K562 (cell line): ENCODE measurements around the gene ERN1. TPM values are rescaled to one million over a fixed set of nuclear protein-coding genes. Genes with fewer than 3 reads are reported as not detected.

Experiments used
- EP300 ChIP-seq: IDR thresholded peaks from 2 replicates; pipeline ENCODE4 v1.6.1; 2012; ENCODE audit warnings: low read length, improper control_type of control experiment
- FOXK2 ChIP-seq, 2 experiments: fragments of 450-650 bp; IDR thresholded peaks in 1 of 2; conservative IDR thresholded peaks in 1 of 2; 2 replicates each; pipeline ENCODE4 v1.6.1; 2016; ENCODE audit warnings: low read depth in 2 of 2, mild to moderate bottlenecking in 1 of 2
- JUNB ChIP-seq: fragments of 450-650 bp; formaldehyde crosslinking; conservative IDR thresholded peaks from 2 replicates; pipeline ENCODE4 v1.4.0; 2020; ENCODE audit warnings: mild to moderate bottlenecking
- MAZ ChIP-seq, 2 experiments: fragments of 450-650 bp in 1 of 2; sonication (generic) in 1 of 2; formaldehyde crosslinking; IDR thresholded peaks in 1 of 2; conservative IDR thresholded peaks in 1 of 2; 2 replicates each; pipeline versions ENCODE4 v1.4.0 to v1.5.0; 2020; ENCODE audit warnings: mild to moderate bottlenecking in 1 of 2, missing genetic modification reagents in 1 of 2
- RAD51 ChIP-seq: fragments of 450-650 bp; IDR thresholded peaks from 2 replicates; pipeline ENCODE4 v1.7.1; 2016; ENCODE audit warnings: low read depth, mild to moderate bottlenecking, borderline replicate concordance
- SOX6 ChIP-seq: fragments of 450-650 bp; IDR thresholded peaks from 2 replicates; pipeline ENCODE4 v1.6.1; 2014; ENCODE audit warnings: mild to moderate bottlenecking
- TAL1 ChIP-seq: fragments of 450-650 bp; IDR thresholded peaks from 2 replicates; pipeline ENCODE4 v1.6.1; 2016; ENCODE audit warnings: mild to moderate bottlenecking
- TEAD2 ChIP-seq: fragments of 450-650 bp; IDR thresholded peaks from 2 replicates; pipeline ENCODE4 v1.6.1; 2016; ENCODE audit warnings: missing genetic modification characterization, control low read depth, missing compliant biosample characterization
- ZBTB1 ChIP-seq: sonication (generic); formaldehyde crosslinking; IDR thresholded peaks from 2 replicates; pipeline ENCODE4 v1.8.1; 2023; ENCODE audit warnings: missing genetic modification reagents, low read depth, mild to moderate bottlenecking, borderline replicate concordance
- ZBTB17 ChIP-seq: fragments of 450-650 bp; formaldehyde crosslinking; IDR thresholded peaks from 2 replicates; pipeline ENCODE4 v1.4.0; 2020; ENCODE audit warnings: mild to moderate bottlenecking
- ZNF584 ChIP-seq: fragments of 200-800 bp; sonication (Bioruptor generic); IDR thresholded peaks from 2 replicates; pipeline ENCODE4 v1.6.1; 2016; ENCODE audit warnings: low read depth, mild to moderate bottlenecking, missing genetic modification characterization, missing compliant biosample characterization
- ZSCAN32 ChIP-seq: fragments of 450-650 bp; formaldehyde crosslinking; IDR thresholded peaks from 2 replicates; pipeline ENCODE4 v1.4.0; 2020; ENCODE audit warnings: mild to moderate bottlenecking, moderate library complexity
- polyA plus RNA-seq, 8 experiments: library from polyadenylated mRNA; depleted of rRNA in 4 of 8; stranded (reverse) in 5 of 8; unstranded in 3 of 8; fragments of >200 nt; fragmentation: Nextera tagmentation in 2 of 8; fragmentation: Illumina TruSeq in 1 of 8; extraction: Ambion mirVana in 2 of 8; extraction: Trizol in 1 of 8; gene quantifications; 2 replicates each; pipeline versions ENCODE4 v1.2.1 to v1.2.3, GENCODE V29; 2011 to 2014; ENCODE audit warnings: inconsistent platforms in 1 of 8, missing spikeins in 1 of 8
- total RNA-seq, 7 experiments: library from RNA; depleted of rRNA in 6 of 7; stranded (reverse); fragments of >200 nt in 6 of 7; fragmentation: Illumina TruSeq in 2 of 7; extraction: Trizol in 2 of 7; gene quantifications; 2 replicates each; pipeline versions ENCODE4 v1.2.1 to v1.2.3, GENCODE V29; 2011 to 2021; ENCODE audit warnings: low replicate concordance in 1 of 7
- TF ChIP-seq, protein P1 (sequence below): fragments of 450-650 bp; IDR thresholded peaks from 2 replicates; pipeline ENCODE4 v1.6.1; 2018; ENCODE audit not compliant: partially characterized antibody
- TF ChIP-seq, protein P2 (sequence below): sonication (generic); formaldehyde crosslinking; IDR thresholded peaks from 2 replicates; pipeline ENCODE4 v1.8.0; 2022; ENCODE audit warnings: mild to moderate bottlenecking, missing genetic modification reagents
- TF ChIP-seq, protein P3 (sequence below): sonication (generic); formaldehyde crosslinking; IDR thresholded peaks from 2 replicates; pipeline ENCODE4 v1.8.1; 2023; ENCODE audit warnings: mild to moderate bottlenecking, missing genetic modification reagents

Gene ERN1
- total and polyA plus RNA-seq, 9 of the 15 experiments (the other 6 are each of a cell fraction or from before 2014, with no cell fraction given), result 2.1 to 22.5 (median 7.3) TPM

DNA sequence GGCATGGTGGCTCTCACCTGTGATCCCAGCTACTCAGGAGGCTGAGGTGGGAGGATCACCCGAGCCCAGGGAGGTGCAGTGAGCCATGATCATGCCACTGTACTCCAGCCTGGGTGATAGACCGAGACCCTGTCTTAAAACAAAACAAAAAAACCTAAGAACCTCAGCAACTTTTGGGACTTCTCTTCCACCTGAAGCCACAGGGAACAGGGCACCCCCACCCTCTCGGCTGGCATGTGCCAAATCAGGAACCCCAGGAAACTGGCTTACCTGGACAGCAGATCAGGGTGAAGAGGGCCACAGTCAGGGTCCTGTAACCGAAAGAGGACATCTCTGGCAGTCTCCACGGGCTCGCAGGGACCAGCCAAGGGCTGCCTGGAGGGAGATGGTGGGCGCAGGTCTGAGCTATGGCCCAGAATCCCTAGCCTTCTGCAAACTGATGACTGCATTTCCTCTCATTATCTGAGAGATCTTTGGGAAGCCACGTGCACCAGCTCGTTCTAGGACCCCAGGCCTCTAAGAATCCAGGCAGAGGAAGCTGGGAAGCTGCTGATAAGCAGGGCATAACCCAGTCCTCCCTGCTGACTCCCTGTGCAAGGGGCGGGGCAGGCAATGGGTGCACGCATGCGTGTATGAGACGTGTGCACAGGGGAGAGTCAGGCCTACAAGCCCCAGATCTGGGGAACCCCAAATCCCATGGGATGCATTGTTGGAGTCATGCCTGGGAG lies 123.4 kb downstream of the ERN1 start (continued):
- TF ChIP-seq, protein P1, sequence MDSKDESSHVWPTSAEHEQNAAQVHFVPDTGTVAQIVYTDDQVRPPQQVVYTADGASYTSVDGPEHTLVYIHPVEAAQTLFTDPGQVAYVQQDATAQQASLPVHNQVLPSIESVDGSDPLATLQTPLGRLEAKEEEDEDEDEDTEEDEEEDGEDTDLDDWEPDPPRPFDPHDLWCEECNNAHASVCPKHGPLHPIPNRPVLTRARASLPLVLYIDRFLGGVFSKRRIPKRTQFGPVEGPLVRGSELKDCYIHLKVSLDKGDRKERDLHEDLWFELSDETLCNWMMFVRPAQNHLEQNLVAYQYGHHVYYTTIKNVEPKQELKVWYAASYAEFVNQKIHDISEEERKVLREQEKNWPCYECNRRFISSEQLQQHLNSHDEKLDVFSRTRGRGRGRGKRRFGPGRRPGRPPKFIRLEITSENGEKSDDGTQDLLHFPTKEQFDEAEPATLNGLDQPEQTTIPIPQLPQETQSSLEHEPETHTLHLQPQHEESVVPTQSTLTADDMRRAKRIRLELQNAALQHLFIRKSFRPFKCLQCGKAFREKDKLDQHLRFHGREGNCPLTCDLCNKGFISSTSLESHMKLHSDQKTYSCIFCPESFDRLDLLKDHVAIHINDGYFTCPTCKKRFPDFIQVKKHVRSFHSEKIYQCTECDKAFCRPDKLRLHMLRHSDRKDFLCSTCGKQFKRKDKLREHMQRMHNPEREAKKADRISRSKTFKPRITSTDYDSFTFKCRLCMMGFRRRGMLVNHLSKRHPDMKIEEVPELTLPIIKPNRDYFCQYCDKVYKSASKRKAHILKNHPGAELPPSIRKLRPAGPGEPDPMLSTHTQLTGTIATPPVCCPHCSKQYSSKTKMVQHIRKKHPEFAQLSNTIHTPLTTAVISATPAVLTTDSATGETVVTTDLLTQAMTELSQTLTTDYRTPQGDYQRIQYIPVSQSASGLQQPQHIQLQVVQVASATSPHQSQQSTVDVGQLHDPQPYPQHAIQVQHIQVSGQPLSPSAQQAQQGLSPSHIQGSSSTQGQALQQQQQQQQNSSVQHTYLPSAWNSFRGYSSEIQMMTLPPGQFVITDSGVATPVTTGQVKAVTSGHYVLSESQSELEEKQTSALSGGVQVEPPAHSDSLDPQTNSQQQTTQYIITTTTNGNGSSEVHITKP, result peak; percentile 24
- peak in 1 of 2 experiments; percentile 53; a peak in 3 of 4 replicates for TF ChIP-seq FOXK2 (conservative IDR thresholded peaks at IDR 0.05 in 1 of 2, IDR thresholded peaks at IDR 0.05 in 1 of 2; ENCODE audit: low read depth in 2 of 2)
- peak; percentile 79; the same call in 1 of the 2 replicates for TF ChIP-seq ZNF584 (CRISPR knock-in tag)
- TF ChIP-seq ZSCAN32 (CRISPR knock-in tag), result no peak
- peak; percentile 89 for TF ChIP-seq EP300
- TF ChIP-seq TAL1, result peak; percentile 85
- TF ChIP-seq TEAD2 (tag), result no peak
- no peak for TF ChIP-seq JUNB (CRISPR knock-in tag)
- no peak for TF ChIP-seq ZBTB17 (CRISPR knock-in tag)
- TF ChIP-seq RAD51, result peak; percentile 71
- TF ChIP-seq, protein P2, sequence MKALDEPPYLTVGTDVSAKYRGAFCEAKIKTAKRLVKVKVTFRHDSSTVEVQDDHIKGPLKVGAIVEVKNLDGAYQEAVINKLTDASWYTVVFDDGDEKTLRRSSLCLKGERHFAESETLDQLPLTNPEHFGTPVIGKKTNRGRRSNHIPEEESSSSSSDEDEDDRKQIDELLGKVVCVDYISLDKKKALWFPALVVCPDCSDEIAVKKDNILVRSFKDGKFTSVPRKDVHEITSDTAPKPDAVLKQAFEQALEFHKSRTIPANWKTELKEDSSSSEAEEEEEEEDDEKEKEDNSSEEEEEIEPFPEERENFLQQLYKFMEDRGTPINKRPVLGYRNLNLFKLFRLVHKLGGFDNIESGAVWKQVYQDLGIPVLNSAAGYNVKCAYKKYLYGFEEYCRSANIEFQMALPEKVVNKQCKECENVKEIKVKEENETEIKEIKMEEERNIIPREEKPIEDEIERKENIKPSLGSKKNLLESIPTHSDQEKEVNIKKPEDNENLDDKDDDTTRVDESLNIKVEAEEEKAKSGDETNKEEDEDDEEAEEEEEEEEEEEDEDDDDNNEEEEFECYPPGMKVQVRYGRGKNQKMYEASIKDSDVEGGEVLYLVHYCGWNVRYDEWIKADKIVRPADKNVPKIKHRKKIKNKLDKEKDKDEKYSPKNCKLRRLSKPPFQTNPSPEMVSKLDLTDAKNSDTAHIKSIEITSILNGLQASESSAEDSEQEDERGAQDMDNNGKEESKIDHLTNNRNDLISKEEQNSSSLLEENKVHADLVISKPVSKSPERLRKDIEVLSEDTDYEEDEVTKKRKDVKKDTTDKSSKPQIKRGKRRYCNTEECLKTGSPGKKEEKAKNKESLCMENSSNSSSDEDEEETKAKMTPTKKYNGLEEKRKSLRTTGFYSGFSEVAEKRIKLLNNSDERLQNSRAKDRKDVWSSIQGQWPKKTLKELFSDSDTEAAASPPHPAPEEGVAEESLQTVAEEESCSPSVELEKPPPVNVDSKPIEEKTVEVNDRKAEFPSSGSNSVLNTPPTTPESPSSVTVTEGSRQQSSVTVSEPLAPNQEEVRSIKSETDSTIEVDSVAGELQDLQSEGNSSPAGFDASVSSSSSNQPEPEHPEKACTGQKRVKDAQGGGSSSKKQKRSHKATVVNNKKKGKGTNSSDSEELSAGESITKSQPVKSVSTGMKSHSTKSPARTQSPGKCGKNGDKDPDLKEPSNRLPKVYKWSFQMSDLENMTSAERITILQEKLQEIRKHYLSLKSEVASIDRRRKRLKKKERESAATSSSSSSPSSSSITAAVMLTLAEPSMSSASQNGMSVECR, result no peak
- TF ChIP-seq, protein P3, sequence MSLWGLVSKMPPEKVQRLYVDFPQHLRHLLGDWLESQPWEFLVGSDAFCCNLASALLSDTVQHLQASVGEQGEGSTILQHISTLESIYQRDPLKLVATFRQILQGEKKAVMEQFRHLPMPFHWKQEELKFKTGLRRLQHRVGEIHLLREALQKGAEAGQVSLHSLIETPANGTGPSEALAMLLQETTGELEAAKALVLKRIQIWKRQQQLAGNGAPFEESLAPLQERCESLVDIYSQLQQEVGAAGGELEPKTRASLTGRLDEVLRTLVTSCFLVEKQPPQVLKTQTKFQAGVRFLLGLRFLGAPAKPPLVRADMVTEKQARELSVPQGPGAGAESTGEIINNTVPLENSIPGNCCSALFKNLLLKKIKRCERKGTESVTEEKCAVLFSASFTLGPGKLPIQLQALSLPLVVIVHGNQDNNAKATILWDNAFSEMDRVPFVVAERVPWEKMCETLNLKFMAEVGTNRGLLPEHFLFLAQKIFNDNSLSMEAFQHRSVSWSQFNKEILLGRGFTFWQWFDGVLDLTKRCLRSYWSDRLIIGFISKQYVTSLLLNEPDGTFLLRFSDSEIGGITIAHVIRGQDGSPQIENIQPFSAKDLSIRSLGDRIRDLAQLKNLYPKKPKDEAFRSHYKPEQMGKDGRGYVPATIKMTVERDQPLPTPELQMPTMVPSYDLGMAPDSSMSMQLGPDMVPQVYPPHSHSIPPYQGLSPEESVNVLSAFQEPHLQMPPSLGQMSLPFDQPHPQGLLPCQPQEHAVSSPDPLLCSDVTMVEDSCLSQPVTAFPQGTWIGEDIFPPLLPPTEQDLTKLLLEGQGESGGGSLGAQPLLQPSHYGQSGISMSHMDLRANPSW, result peak; percentile 76; the same call in 1 of the 2 replicates
- peak; percentile 89 to 91 for TF ChIP-seq MAZ (CRISPR knock-in tag; conservative IDR thresholded peaks at IDR 0.05 in 1 of 2, IDR thresholded peaks at IDR 0.05 in 1 of 2)
- peak; percentile 89 for TF ChIP-seq SOX6
- TF ChIP-seq ZBTB1, result no peak
